ENCODE results near the gene CTTN. TPM values are rescaled to one million over a fixed set of nuclear protein-coding genes. Genes with fewer than 3 reads are reported as not detected.
A peak's percentile ranks its signal among the peaks of the same experiment; 100 is the strongest.
"Not testable (repeated sequence)": the region's sequence is repeated elsewhere in the genome, so short reads cannot be mapped to it uniquely, and the experiment has no call there.

The CTTN gene
- total RNA-seq, 1 donor from 2014 or later, result 412 TPM

GRCh38 chr11:70445605-70446004 lies 47.3 kb downstream of the CTTN start:
- FAIRE-seq (no peak), DNase-seq (ENCODE audit: low read depth) (no peak)
- no peak for TF ChIP-seq CTCF (IDR thresholded peaks at IDR 0.05; ENCODE audit: insufficient read depth, low read length, severe bottlenecking)
- no peaks in the 10 kb centered on the region for H3K36me3 ChIP-seq (ENCODE audit: control insufficient read depth, insufficient read depth, low read length)
- H3K27me3 ChIP-seq (ENCODE audit: control insufficient read depth, insufficient read depth, low read length), result no peaks in the 10 kb centered on the region
- no peak overlapping the region for H3K4me3 ChIP-seq (ENCODE audit: low read depth, low read length)

- TF ChIP-seq CTCF (IDR thresholded peaks at IDR 0.05; ENCODE audit: insufficient read depth, low read length, severe bottlenecking), result peak; percentile 53
- no peaks in the 10 kb centered on the region for H3K27me3 ChIP-seq (ENCODE audit: control insufficient read depth, insufficient read depth, low read length)
- DNase-seq (ENCODE audit: low read depth), result no peak
- H3K4me3 ChIP-seq (ENCODE audit: low read depth, low read length), result no peak overlapping the region
- FAIRE-seq, result no peak
- no peaks in the 10 kb centered on the region for H3K36me3 ChIP-seq (ENCODE audit: control insufficient read depth, insufficient read depth, low read length)
These were observed 50.7 kb downstream of the CTTN start for GRCh38 chr11:70448983-70449567.

GRCh38 chr11:70454197-70454767 lies 56.0 kb downstream of the CTTN start:
- DNase-seq (ENCODE audit: low read depth), result no peak
- peaks cover 1% of the 10 kb centered on the region for H3K27me3 ChIP-seq (ENCODE audit: control insufficient read depth, insufficient read depth, low read length)
- FAIRE-seq, result no peak
- H3K36me3 ChIP-seq (ENCODE audit: control insufficient read depth, insufficient read depth, low read length), result no peaks in the 10 kb centered on the region
- TF ChIP-seq CTCF (IDR thresholded peaks at IDR 0.05; ENCODE audit: insufficient read depth, low read length, severe bottlenecking), result no peak
- H3K4me3 ChIP-seq (ENCODE audit: low read depth, low read length), result no peak overlapping the region

GRCh38 chr11:70454811-70455210 lies 56.5 kb downstream of the CTTN start:
- H3K36me3 ChIP-seq (ENCODE audit: control insufficient read depth, insufficient read depth, low read length); DNase-seq (ENCODE audit: low read depth); H3K27me3 ChIP-seq (ENCODE audit: control insufficient read depth, insufficient read depth, low read length); FAIRE-seq; H3K4me3 ChIP-seq (ENCODE audit: low read depth, low read length): not testable (repeated sequence)

DNA sequence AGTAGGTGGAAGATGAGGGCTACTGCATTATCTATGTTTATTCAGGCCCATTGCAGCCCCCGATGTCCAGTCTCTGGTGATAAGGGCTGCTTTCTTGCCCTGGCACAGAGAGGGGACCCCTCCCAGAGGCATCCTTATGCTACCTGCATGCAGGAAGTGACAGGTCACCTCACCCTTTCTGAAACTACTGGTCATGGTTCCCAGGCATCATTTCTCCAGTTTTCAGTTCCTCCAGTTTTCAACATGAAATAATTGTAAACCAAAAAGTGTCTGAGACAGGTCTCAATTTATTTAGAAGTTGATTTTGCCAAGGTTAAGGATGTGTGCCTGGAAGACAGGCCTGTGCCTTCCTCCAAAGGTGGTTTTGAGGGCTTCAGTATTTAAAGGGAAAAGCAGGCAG lies 57.0 kb downstream of the CTTN start:
- no peak for FAIRE-seq
- no peak for TF ChIP-seq CTCF (IDR thresholded peaks at IDR 0.05; ENCODE audit: insufficient read depth, low read length, severe bottlenecking)
- peaks cover 1% of the 10 kb centered on the region for H3K27me3 ChIP-seq (ENCODE audit: control insufficient read depth, insufficient read depth, low read length)
- H3K4me3 ChIP-seq (ENCODE audit: low read depth, low read length), result no peak overlapping the region
- no peak for DNase-seq (ENCODE audit: low read depth)
- H3K36me3 ChIP-seq (ENCODE audit: control insufficient read depth, insufficient read depth, low read length), result no peaks in the 10 kb centered on the region

- no peak overlapping the region for H3K4me3 ChIP-seq (ENCODE audit: low read depth, low read length)
- no peak for TF ChIP-seq CTCF (IDR thresholded peaks at IDR 0.05; ENCODE audit: insufficient read depth, low read length, severe bottlenecking)
- peaks cover 1% of the 10 kb centered on the region for H3K27me3 ChIP-seq (ENCODE audit: control insufficient read depth, insufficient read depth, low read length)
- H3K36me3 ChIP-seq (ENCODE audit: control insufficient read depth, insufficient read depth, low read length), result no peaks in the 10 kb centered on the region
- FAIRE-seq (no peak), DNase-seq (ENCODE audit: low read depth) (no peak)
These were observed 58.7 kb downstream of the CTTN start for GRCh38 chr11:70456921-70457532.

Measured in bronchial epithelial cell (primary cell).